Activated naive CD8-positive, alpha-beta T cell treated with anti-CD3 and anti-CD28 coated beads, Interleukin-2, amount 50 U/mL, for 24 hours (primary cell): ENCODE measurements around the gene SPOCK1.

Experiments
- ATAC-seq: fragments of 150-1000 bp; cut with Tn5 transposase; one replicate; pipeline ENCODE4 v1.10.0; 2021
- DNase-seq: peaks from one replicate; pipeline ENCODE4 v3.0.0; 2021
- H3K27ac Mint-ChIP-seq: one replicate; pipeline ENCODE4 v1.8.0; 2021; ENCODE audit warnings: mild to moderate bottlenecking, mixed read lengths
- H3K27me3 Mint-ChIP-seq: one replicate; pipeline ENCODE4 v1.8.0; 2021; ENCODE audit warnings: mixed read lengths
- H3K36me3 Mint-ChIP-seq: one replicate; pipeline ENCODE4 v1.8.0; 2021; ENCODE audit warnings: low read depth, mixed read lengths
- H3K4me1 Mint-ChIP-seq: one replicate; pipeline ENCODE4 v1.8.0; 2021; ENCODE audit warnings: mixed read lengths
- H3K4me3 Mint-ChIP-seq: one replicate; pipeline ENCODE4 v1.8.0; 2021; ENCODE audit warnings: mild to moderate bottlenecking, moderate library complexity, mixed read lengths
- H3K9me3 Mint-ChIP-seq: one replicate; pipeline ENCODE4 v1.8.0; 2021; ENCODE audit warnings: mixed read lengths

Gene SPOCK1

DNA sequence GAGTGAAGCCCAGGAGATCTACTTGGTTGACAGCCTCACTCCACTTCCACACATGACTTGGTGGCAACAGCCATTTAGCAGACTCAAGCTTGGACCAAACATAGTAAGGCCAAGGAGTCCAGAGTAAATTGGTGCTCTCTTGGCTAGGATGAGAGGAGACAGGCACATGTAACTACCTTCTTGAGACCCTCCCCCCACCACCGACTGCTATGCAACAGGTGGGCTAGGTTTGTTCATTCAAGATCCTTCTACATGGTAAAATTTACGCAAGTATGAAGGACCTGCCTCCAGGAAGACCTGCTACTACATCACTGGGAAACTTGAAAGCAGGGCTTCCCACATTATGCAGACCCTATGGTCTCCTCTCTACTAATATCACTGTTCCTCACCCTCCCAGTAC, 442.4 kb downstream of the SPOCK1 start:
- H3K27ac Mint-ChIP-seq: no peak overlapping the region

DNA sequence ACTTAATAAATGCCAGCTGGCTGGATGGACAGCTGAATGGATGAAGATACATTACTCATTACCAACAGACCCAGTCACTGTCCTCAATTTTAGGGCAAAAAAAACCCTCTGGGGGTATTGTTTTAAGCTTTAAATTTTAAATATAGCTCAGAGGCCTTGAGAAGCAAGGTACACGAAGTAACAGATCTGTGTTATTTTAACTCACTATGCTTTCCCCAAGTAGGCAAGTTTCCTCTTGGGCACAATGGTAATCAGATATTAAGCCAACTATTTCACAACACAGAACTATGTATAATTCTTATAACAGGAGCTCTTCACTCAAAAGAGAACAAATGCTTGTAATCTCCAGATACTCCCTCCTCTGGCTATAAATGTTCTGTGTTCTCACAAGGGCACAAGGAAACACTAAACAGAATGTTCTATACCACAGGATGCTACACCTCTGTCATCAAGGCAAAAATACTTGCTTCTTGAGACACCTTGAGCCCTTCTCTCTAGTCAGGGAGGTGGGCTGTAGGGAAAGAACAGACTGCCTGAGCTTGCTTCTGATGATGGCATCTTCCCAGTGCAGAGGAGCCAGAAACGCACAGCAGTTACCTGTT, 443.8 kb downstream of the SPOCK1 start:
- no peaks in the 10 kb centered on the region for H3K4me1 Mint-ChIP-seq
- H3K4me3 Mint-ChIP-seq: no peak overlapping the region
- ATAC-seq: no peak
- H3K9me3 Mint-ChIP-seq: no peaks in the 10 kb centered on the region
- no peaks in the 10 kb centered on the region for H3K27me3 Mint-ChIP-seq
- no peak overlapping the region for H3K27ac Mint-ChIP-seq
- H3K36me3 Mint-ChIP-seq: no peaks in the 10 kb centered on the region
- no peak for DNase-seq

More for the DNA sequence above, 442.4 kb downstream of the SPOCK1 start:
- ATAC-seq (no peak), DNase-seq (no peak)
- peaks cover 3% of the 10 kb centered on the region for H3K27me3 Mint-ChIP-seq
- no peaks in the 10 kb centered on the region for H3K36me3 Mint-ChIP-seq
- H3K4me3 Mint-ChIP-seq: no peak overlapping the region
- H3K9me3 Mint-ChIP-seq: no peaks in the 10 kb centered on the region
- H3K4me1 Mint-ChIP-seq: no peaks in the 10 kb centered on the region

DNA sequence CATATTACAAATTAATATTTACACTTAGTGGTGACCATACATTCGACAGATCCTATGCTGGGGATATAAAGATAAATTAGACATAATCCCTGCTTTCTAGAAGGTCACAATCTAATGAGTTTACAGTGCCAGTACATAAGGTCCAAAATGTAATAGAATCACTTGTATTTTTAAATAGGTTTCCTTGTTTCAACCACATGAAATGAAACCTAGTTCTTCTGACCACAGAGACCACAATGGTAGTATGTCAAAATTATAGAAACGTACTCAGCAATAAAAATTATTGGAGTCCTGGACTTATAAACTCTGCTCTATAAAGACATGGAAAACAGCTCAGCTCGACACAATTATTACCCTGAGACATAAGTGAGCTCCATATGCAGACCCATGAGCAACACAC, 444.3 kb downstream of the SPOCK1 start:
- H3K9me3 Mint-ChIP-seq: no peaks in the 10 kb centered on the region
- ATAC-seq (no peak), DNase-seq (no peak)
- no peaks in the 10 kb centered on the region for H3K4me1 Mint-ChIP-seq
- no peak overlapping the region for H3K4me3 Mint-ChIP-seq
- no peaks in the 10 kb centered on the region for H3K36me3 Mint-ChIP-seq
- no peak overlapping the region for H3K27ac Mint-ChIP-seq
- no peaks in the 10 kb centered on the region for H3K27me3 Mint-ChIP-seq

DNA sequence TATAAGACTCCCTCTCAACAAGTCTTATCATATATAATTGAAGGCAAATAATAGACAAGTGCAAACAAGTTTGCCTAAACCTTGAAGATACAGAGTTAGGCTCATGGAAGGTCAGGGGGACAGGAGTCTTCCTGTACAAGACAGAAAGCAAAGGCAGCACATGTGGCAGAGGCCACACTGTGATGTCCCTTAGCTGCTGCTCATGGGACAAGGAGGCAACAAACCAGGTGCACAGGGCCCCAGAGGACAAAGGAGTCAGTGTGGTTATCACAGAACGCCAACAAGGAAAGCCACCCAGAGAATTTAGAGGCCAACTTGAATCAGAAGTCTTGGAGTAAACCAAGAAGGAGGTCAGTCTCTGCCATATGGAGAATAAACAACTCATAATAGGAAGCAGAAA, 444.8 kb downstream of the SPOCK1 start:
- no peak for ATAC-seq
- no peaks in the 10 kb centered on the region for H3K9me3 Mint-ChIP-seq

DNA sequence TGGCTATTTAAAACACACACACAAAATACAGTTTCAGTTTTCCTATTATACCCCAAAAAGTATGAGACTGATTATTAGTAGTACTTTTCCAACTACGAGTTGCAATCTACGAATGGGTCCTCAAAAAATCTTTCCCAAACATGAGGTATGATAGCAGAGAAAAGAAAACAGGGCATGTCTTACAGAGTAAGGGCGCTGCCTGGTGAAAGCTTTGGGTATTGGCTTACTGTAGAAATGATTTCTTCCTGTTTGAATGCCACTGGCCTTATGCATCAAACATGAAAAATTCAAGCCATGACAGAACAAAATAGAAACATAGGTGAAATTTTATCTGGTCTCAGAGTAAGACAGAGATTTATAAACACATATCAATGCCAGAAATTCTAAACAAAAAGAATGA, 448.0 kb downstream of the SPOCK1 start:
- no peaks in the 10 kb centered on the region for H3K36me3 Mint-ChIP-seq

More for the DNA sequence above, 444.8 kb downstream of the SPOCK1 start:
- Mint-ChIP-seq H3K27me3 (no peaks in the 10 kb centered on the region), H3K27ac (no peak overlapping the region), H3K4me1 (no peaks in the 10 kb centered on the region), H3K36me3 (no peaks in the 10 kb centered on the region), H3K4me3 (no peak overlapping the region)
- no peak for DNase-seq

DNA sequence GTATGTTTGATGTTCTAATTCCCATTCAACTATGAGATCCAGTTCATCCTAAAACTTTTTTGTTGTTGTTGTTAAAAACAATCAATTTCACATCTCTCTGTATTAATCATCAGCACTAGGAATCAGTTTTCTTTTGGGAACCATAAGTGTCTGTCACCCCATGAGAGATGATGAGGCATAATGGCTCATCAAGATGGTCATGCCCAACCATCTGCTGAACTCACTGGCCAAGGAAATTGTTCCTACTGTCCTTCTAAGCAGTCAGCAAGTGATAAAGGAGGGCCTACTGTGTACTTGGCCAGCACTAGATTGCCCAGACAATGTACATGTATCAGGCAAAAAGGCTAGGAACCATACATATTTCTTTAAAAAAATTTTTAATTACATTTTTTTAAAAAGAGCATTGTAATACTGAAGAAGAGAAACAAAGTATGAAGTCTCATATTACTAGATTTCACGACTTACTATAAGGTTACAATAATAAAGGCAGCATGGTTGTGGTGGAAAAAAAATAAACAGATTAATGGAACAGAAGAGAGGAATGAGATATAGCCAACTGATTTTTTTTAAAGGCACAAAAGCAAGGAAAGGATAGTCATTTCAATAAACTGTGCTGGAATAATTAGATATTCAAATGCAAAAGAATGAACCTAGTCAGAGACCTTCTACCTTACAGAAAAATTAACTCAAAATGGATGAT, 458.3 kb downstream of the SPOCK1 start:
- ATAC-seq (no peak), DNase-seq (no peak)
- no peaks in the 10 kb centered on the region for H3K36me3 Mint-ChIP-seq
- no peaks in the 10 kb centered on the region for H3K4me1 Mint-ChIP-seq
- no peaks in the 10 kb centered on the region for H3K27me3 Mint-ChIP-seq
- H3K9me3 Mint-ChIP-seq: peaks cover 14% of the 10 kb centered on the region
- no peak overlapping the region for H3K27ac Mint-ChIP-seq
- no peak overlapping the region for H3K4me3 Mint-ChIP-seq

More for the DNA sequence above, 448.0 kb downstream of the SPOCK1 start:
- Mint-ChIP-seq H3K27ac (no peak overlapping the region), H3K4me3 (no peak overlapping the region), H3K9me3 (no peaks in the 10 kb centered on the region), H3K27me3 (no peaks in the 10 kb centered on the region), H3K4me1 (no peaks in the 10 kb centered on the region)
- ATAC-seq (no peak), DNase-seq (no peak)

DNA sequence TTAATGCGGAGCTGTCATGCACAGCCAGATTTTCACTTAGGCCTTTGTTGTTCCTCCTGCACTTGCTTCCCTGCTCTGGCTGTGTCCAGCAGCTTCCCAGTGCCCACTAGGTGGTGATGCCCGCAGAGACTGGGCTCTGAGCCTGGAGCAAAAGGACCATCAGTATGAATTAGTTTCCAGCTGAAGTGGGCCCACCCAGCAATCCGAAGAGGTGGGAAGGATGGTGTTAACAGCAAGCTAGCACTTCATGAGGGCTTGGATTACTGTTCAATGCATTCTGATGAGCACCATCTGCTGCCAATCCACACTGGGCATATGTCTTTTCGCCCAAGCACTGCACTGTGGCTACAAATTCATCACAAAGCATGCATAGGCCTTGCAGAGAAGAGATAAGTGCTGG, 459.1 kb downstream of the SPOCK1 start:
- Mint-ChIP-seq H3K36me3 (no peaks in the 10 kb centered on the region), H3K9me3 (peaks cover 14% of the 10 kb centered on the region), H3K4me3 (no peak overlapping the region), H3K27ac (no peak overlapping the region), H3K27me3 (no peaks in the 10 kb centered on the region), H3K4me1 (no peaks in the 10 kb centered on the region)
- ATAC-seq (no peak), DNase-seq (no peak)

DNA sequence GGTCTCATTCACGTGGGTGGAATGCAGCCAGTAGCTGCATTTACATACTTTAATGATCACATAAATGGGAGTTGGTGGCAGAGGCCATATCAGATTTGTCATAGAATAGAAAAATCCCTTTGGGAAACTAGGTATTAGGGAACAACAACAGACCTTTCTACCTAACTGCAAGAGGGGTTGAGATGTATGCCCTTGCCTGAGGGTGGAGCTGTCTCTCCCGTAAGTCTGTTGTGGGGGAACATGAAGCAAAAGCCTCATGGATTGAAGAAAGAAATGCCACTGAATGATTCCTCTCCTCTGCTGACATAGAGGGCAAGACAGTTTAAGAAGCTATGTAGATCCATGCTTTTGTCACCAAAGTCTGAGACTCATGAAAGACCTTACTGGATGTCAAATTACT, 461.3 kb downstream of the SPOCK1 start:
- H3K27ac Mint-ChIP-seq: no peak overlapping the region
- no peak overlapping the region for H3K4me3 Mint-ChIP-seq
- DNase-seq: no peak
- no peak for ATAC-seq
- H3K4me1 Mint-ChIP-seq: no peaks in the 10 kb centered on the region
- no peaks in the 10 kb centered on the region for H3K27me3 Mint-ChIP-seq
- H3K36me3 Mint-ChIP-seq: no peaks in the 10 kb centered on the region
- peaks cover 7% of the 10 kb centered on the region for H3K9me3 Mint-ChIP-seq

DNA sequence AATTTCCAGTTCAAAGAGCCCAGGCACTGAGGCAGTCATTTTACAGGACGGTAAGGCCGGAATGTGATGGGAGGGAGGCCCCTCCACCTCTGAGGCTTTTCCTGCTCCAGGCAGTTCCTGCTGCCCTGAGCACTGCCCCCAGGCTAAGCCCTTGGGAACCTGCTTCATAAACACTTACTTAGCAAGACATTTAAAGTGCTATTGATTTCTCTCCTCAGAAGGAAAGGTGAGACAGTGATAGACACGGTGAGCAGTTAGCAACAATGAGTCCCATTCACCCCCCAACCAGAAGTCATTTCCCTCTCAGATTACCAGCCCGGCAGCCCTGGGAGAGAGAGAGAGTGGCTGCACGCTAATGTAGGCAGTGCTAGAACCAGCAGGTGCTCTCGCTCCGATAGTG, 462.5 kb downstream of the SPOCK1 start:
- Mint-ChIP-seq H3K4me1 (no peaks in the 10 kb centered on the region), H3K27ac (no peak overlapping the region), H3K4me3 (no peak overlapping the region), H3K36me3 (no peaks in the 10 kb centered on the region), H3K9me3 (peaks cover 5% of the 10 kb centered on the region), H3K27me3 (no peaks in the 10 kb centered on the region)
- DNase-seq (no peak), ATAC-seq (no peak)

DNA sequence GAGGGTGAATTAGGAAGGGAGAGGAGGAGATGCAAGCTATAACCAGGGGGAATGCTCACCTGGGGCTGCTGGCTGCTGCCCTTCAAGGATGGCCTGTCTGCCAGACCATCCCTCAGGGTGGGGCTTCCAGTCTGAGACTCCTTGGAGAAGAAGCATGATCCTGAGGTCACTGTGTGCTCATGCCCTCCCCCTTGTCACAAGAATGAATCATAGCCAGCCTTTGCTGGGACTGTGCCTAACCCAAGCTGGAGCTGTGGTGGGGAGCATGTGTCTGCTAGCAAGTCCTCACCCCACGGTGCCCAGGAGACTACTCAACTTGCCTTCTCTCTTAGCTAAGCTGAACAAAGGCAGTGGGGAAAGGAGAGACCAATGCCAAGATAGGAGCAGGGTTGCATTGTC, 463.6 kb downstream of the SPOCK1 start:
- no peak for ATAC-seq
- Mint-ChIP-seq H3K36me3 (no peaks in the 10 kb centered on the region), H3K4me1 (no peaks in the 10 kb centered on the region), H3K9me3 (peaks cover 5% of the 10 kb centered on the region), H3K27ac (no peak overlapping the region), H3K4me3 (no peak overlapping the region), H3K27me3 (no peaks in the 10 kb centered on the region)
- no peak for DNase-seq

DNA sequence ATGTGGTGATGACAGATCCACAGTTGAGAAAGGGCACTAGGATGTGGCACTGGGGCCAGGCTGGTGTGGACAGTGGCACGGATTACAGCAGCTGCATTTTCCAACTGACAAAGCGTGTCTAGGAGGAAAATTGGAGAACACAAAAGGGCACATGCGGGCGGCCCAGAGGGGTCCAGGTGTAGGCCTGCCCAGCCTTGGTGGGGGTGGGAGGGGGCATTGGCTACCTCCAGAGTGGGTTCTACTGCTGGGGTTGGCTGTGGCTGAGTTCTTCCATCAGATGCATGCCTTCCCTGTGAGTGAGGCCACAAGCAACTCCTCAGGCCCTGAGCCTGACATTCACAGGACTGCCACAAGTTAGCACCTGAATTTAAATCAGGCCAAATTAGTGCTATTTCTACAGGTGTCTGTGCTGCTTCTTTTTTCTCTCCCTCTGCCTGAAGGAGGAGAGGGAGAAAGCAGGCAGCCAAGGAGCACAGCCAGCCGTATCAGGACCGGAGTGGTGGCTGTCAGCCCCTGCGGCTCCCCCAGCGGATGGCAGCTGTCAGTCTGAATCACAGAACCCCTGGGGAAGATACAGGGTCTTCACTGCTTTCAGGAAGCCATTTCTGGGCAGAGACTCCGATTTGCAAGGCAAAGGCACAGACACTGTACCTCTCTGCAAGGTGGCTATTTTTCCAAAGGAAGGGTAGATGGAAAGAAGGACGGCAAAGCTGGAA, 464.2 kb downstream of the SPOCK1 start:
- no peak for DNase-seq
- Mint-ChIP-seq H3K4me3 (no peak overlapping the region), H3K27ac (no peak overlapping the region), H3K27me3 (no peaks in the 10 kb centered on the region), H3K4me1 (no peaks in the 10 kb centered on the region), H3K36me3 (no peaks in the 10 kb centered on the region), H3K9me3 (peaks cover 5% of the 10 kb centered on the region)
- ATAC-seq: no peak

DNA sequence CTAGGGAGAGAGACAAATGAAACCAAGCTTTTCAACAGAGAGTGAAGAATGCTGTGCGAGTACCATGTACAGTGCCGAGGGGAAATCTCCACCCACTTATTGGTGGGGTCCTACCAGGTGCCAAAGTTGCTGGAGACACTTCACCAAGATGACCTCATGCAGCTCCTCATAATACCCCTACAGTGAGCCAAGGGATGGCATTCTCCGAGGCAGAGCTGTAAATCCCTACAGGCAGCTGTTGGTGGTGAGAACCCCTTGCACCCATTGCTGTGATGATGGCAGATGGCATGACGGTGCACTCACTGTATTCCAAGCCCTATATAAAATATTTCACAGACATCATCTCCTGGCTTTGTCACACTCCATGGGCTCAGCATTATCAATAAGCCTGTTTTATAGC, 464.9 kb downstream of the SPOCK1 start:
- no peaks in the 10 kb centered on the region for H3K27me3 Mint-ChIP-seq
- no peaks in the 10 kb centered on the region for H3K4me1 Mint-ChIP-seq
- DNase-seq (no peak), ATAC-seq (no peak)
- H3K9me3 Mint-ChIP-seq: peaks cover 5% of the 10 kb centered on the region
- no peak overlapping the region for H3K4me3 Mint-ChIP-seq
- H3K36me3 Mint-ChIP-seq: no peaks in the 10 kb centered on the region
- H3K27ac Mint-ChIP-seq: no peak overlapping the region

DNA sequence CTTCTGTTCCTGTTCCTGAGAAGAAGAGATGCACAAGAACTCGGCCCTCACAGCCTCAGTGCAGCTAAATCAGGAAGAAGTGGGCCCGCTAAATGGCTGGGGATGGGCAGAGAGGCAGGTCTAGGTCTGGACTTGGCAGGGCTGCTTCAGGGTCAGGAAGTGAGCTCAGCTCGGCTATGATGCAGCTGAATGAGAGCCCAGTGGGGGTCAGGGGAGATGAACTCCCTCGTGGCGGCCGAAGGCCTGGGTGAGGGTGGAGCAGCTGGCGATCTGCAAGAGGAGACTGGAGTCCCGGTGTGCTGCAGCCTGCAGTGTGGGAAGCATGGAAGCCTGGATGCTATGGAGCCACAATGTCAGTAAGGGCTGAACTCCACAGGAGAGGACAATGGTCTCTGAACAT, 466.2 kb downstream of the SPOCK1 start:
- Mint-ChIP-seq H3K9me3 (peaks cover 5% of the 10 kb centered on the region), H3K4me1 (no peaks in the 10 kb centered on the region), H3K27ac (no peak overlapping the region), H3K36me3 (no peaks in the 10 kb centered on the region), H3K27me3 (no peaks in the 10 kb centered on the region), H3K4me3 (no peak overlapping the region)
- DNase-seq (no peak), ATAC-seq (no peak)

DNA sequence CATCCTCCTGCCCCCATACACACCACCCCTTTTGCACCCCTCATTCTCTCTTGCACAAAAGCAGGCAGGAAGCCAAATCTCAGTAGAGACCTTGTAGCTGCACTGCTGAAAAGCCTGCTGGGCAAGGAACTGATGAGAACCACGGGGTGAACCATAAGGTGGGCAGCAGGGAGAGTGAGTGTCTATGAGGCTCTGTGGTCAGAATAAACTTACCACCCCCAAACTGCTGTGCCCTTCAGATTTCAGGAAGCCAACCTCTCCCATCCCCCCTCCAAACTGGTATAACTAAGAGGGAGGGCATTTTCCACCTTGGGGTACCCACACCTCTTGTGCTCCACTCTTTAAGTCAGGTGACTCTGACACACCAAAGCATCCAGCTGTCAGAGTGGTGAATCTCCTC, 471.4 kb downstream of the SPOCK1 start:
- Mint-ChIP-seq H3K36me3 (no peaks in the 10 kb centered on the region), H3K4me3 (no peak overlapping the region), H3K9me3 (peaks cover 5% of the 10 kb centered on the region), H3K27me3 (peaks cover 5% of the 10 kb centered on the region), H3K27ac (no peak overlapping the region), H3K4me1 (no peaks in the 10 kb centered on the region)
- ATAC-seq (no peak), DNase-seq (no peak)

DNA sequence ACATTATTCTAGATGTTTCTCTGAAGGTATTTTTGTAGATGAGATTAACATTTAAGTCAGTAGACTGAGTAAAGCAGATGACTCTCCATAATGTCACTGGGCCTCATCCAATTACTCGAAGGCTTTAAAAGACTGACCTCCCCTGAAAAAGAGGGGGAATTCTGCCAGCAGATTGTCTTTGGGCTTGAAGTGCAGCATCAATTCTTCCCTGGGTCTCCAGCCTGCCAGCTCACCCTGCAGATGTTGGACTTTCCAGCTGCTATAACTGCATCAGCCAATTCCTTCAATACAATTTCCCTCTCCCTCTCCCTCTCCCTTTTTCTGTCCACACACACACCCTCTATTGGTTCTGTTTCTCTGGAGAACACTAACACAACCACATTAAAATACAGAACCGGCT, 472.8 kb downstream of the SPOCK1 start:
- no peaks in the 10 kb centered on the region for H3K9me3 Mint-ChIP-seq
- ATAC-seq (no peak), DNase-seq (no peak)
- no peaks in the 10 kb centered on the region for H3K36me3 Mint-ChIP-seq
- H3K4me1 Mint-ChIP-seq: no peaks in the 10 kb centered on the region
- H3K4me3 Mint-ChIP-seq: no peak overlapping the region
- peaks cover 5% of the 10 kb centered on the region for H3K27me3 Mint-ChIP-seq
- H3K27ac Mint-ChIP-seq: no peak overlapping the region
